H9 (cell line): ENCODE measurements around the gene NAA60. TPM values are rescaled to one million over a fixed set of nuclear protein-coding genes. Genes with fewer than 3 reads are reported as not detected.

Source experiments
- DNase-seq: peaks from one replicate; pipeline ENCODE4 v3.0.0-alpha.2; 2017
- H2AFZ ChIP-seq: one replicate; pipeline ENCODE4 v1.6.1; 2013; ENCODE audit warnings: mild to moderate bottlenecking, low read length, control low read depth, moderate library complexity
- H2AK5ac ChIP-seq: 2 replicates; pipeline ENCODE4 v1.6.1; 2013; ENCODE audit warnings: low read length, control low read depth, mixed read lengths; ENCODE audit not compliant: insufficient read length
- H2BK120ac ChIP-seq: one replicate; pipeline ENCODE4 v1.6.1; 2013; ENCODE audit warnings: low read depth, mild to moderate bottlenecking, low read length, control low read depth, inconsistent platforms; ENCODE audit not compliant: poor library complexity, severe bottlenecking
- H2BK12ac ChIP-seq: 2 replicates; pipeline ENCODE4 v1.6.1; 2013; ENCODE audit warnings: low read length, control low read depth, mixed read lengths, low read depth; ENCODE audit not compliant: insufficient read length
- H2BK15ac ChIP-seq: 2 replicates; pipeline ENCODE4 v1.6.1; 2013; ENCODE audit warnings: low read depth, low read length, control low read depth
- H2BK20ac ChIP-seq: one replicate; pipeline ENCODE4 v1.6.1; 2013; ENCODE audit warnings: low read depth, mild to moderate bottlenecking, low read length, control low read depth, inconsistent platforms; ENCODE audit not compliant: poor library complexity, severe bottlenecking
- H2BK5ac ChIP-seq: 2 replicates; pipeline ENCODE4 v1.6.1; 2013; ENCODE audit warnings: low read length, control low read depth, mixed read lengths; ENCODE audit not compliant: insufficient read length
- H3K14ac ChIP-seq: 2 replicates; pipeline ENCODE4 v1.6.1; 2013; ENCODE audit warnings: low read length, control low read depth; ENCODE audit not compliant: insufficient read depth
- H3K18ac ChIP-seq: 2 replicates; pipeline ENCODE4 v1.6.1; 2013; ENCODE audit warnings: low read depth, mild to moderate bottlenecking, mixed read lengths, low read length, control low read depth; ENCODE audit not compliant: insufficient read length
- H3K23ac ChIP-seq: 2 replicates; pipeline ENCODE4 v1.6.1; 2013; ENCODE audit warnings: low read length, control low read depth, mixed read lengths, low read depth; ENCODE audit not compliant: insufficient read length
- H3K23me2 ChIP-seq: 2 replicates; pipeline ENCODE4 v1.6.1; 2013; ENCODE audit warnings: low read depth, mild to moderate bottlenecking, mixed read lengths, low read length, control low read depth; ENCODE audit not compliant: insufficient read length, poor library complexity, severe bottlenecking
- H3K27ac ChIP-seq: 2 replicates; pipeline ENCODE4 v1.5.1; 2013; ENCODE audit warnings: low read length, control low read depth, mixed read lengths, low read depth; ENCODE audit not compliant: insufficient read length
- H3K27me3 ChIP-seq: 2 replicates; pipeline ENCODE4 v1.6.1; 2013; ENCODE audit warnings: low read length, control low read depth, inconsistent platforms; ENCODE audit not compliant: insufficient read depth
- H3K4ac ChIP-seq: 2 replicates; pipeline ENCODE4 v1.6.1; 2013; ENCODE audit warnings: low read depth, mild to moderate bottlenecking, control low read depth, inconsistent platforms, low read length, moderate library complexity
- H3K4me1 ChIP-seq: 2 replicates; pipeline ENCODE4 v1.6.1; 2013; ENCODE audit warnings: low read length, control low read depth, inconsistent platforms; ENCODE audit not compliant: insufficient read depth
- H3K4me2 ChIP-seq: 2 replicates; pipeline ENCODE4 v1.6.1; 2013; ENCODE audit warnings: low read length, control low read depth, mixed read lengths; ENCODE audit not compliant: insufficient read length, insufficient read depth
- H3K56ac ChIP-seq: 2 replicates; pipeline ENCODE4 v1.6.1; 2013; ENCODE audit warnings: low read depth, mild to moderate bottlenecking, mixed read lengths, low read length, control low read depth; ENCODE audit not compliant: insufficient read length
- H3K79me1 ChIP-seq: 2 replicates; pipeline ENCODE4 v1.6.1; 2013; ENCODE audit warnings: low read depth, mild to moderate bottlenecking, moderate library complexity, low read length, control low read depth, inconsistent platforms; ENCODE audit not compliant: insufficient read depth, poor library complexity, severe bottlenecking
- H3K79me2 ChIP-seq: 2 replicates; pipeline ENCODE4 v1.6.1; 2013; ENCODE audit warnings: low read length, control low read depth, inconsistent platforms; ENCODE audit not compliant: insufficient read depth
- H3K9ac ChIP-seq: 2 replicates; pipeline ENCODE4 v1.6.1; 2013; ENCODE audit warnings: low read length, control low read depth, mixed read lengths; ENCODE audit not compliant: insufficient read length; ENCODE audit errors: extremely low read depth
- H3K9me3 ChIP-seq: one replicate; pipeline ENCODE4 v1.6.1; 2013; ENCODE audit warnings: low read depth, low read length, inconsistent platforms; ENCODE audit not compliant: control insufficient read depth
- H3T11ph ChIP-seq: one replicate; pipeline ENCODE4 v1.6.1; 2013; ENCODE audit warnings: mild to moderate bottlenecking, low read length, control low read depth, inconsistent platforms
- H4K20me1 ChIP-seq: one replicate; pipeline ENCODE4 v1.6.1; 2013; ENCODE audit not compliant: control insufficient read depth, insufficient read length, insufficient read depth
- H4K5ac ChIP-seq: 2 replicates; pipeline ENCODE4 v1.6.1; 2013; ENCODE audit warnings: low read depth, mild to moderate bottlenecking, mixed read lengths, low read length, control low read depth; ENCODE audit not compliant: insufficient read length
- H4K8ac ChIP-seq: replicated peaks from 2 replicates; pipeline ENCODE4 v1.6.1; 2013; ENCODE audit warnings: low read length, control low read depth, mixed read lengths, low read depth; ENCODE audit not compliant: insufficient read length
- H4K91ac ChIP-seq: 2 replicates; pipeline ENCODE4 v1.6.1; 2013; ENCODE audit warnings: low read depth, mild to moderate bottlenecking, moderate library complexity, mixed read lengths, low read length, control low read depth; ENCODE audit not compliant: insufficient read length
- H3K27ac Mint-ChIP-seq, 3 experiments: 2 replicates in 2 of 3; 3 replicates in 1 of 3; pipeline ENCODE4 v1.8.0; 2020 to 2021; ENCODE audit warnings: mixed read lengths in 3 of 3, mild to moderate bottlenecking in 1 of 3, moderate library complexity in 1 of 3
- H3K27me3 Mint-ChIP-seq: 2 replicates; pipeline ENCODE4 v1.8.0; 2021; ENCODE audit warnings: low read depth, mild to moderate bottlenecking, moderate library complexity, mixed read lengths
- H3K36me3 Mint-ChIP-seq, 3 experiments: 2 replicates in 2 of 3; 3 replicates in 1 of 3; pipeline ENCODE4 v1.8.0; 2020 to 2021; ENCODE audit warnings: low read depth in 3 of 3, mixed read lengths in 3 of 3; ENCODE audit not compliant: insufficient read depth in 1 of 3
- H3K4me1 Mint-ChIP-seq, 2 experiments: 2 replicates each; pipeline ENCODE4 v1.8.0; 2020; ENCODE audit warnings: mixed read lengths in 2 of 2
- H3K4me3 Mint-ChIP-seq, 2 experiments: 2 replicates in 1 of 2; 3 replicates in 1 of 2; pipeline ENCODE4 v1.8.0; 2020 to 2021; ENCODE audit warnings: mild to moderate bottlenecking in 2 of 2, mixed read lengths in 2 of 2, moderate library complexity in 1 of 2
- H3K9me3 Mint-ChIP-seq, 2 experiments: 2 replicates in 1 of 2; 3 replicates in 1 of 2; pipeline ENCODE4 v1.8.0; 2020; ENCODE audit warnings: mild to moderate bottlenecking in 2 of 2, mixed read lengths in 2 of 2, moderate library complexity in 1 of 2
- whole genome bisulfite sequencing: extraction: QIAGEN DNeasy Blood & Tissue Kit; methylation state at CpG from one replicate; pipeline ENCODE4 v1.1.7; 2013; ENCODE audit warnings: missing lambda C conversion rate, low lambda C conversion rate, mixed read lengths; ENCODE audit not compliant: insufficient read length; ENCODE audit errors: extremely low coverage; 5-methylcytosine and 5-hydroxymethylcytosine counted together
- total RNA-seq: library from RNA; stranded (reverse); gene quantifications from 2 replicates; pipeline ENCODE4 v1.2.1, GENCODE V29; 2021
- TF ChIP-seq, protein P1 (sequence below): fragments of 200-600 bp; sonication (generic); conservative IDR thresholded peaks from 3 replicates; pipeline ENCODE4 v1.8.0; 2021; ENCODE audit warnings: antibody characterized with exemption, mild to moderate bottlenecking

Gene NAA60
- total RNA-seq, 1 experiment from 2014 or later: 49.3 TPM

DNA sequence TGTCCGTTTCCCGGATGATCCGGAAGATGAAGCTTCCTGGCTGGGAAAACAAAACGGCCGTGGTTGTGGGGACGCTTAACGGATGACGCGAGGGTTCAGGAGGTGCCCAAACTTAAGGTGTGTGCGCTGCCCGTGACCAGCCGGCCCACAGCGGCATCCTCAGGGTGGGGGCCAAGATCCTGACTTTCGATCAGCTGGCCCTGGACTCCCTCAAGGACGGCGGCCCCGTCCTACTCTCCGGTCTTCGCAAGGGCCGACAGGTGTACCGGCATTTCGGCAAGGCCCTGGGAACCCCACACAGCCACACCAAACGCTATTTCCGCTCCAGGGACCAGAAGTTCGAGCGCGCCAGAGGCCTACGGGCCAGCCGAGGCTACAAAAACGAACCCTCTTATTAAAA lies 52.9 kb downstream of the NAA60 start:
- Histone ChIP-seq H3K4ac (no peak overlapping the region), H3K79me2 (no peaks in the 10 kb centered on the region), H4K5ac (no peak overlapping the region), H3T11ph (no peak overlapping the region), H3K9me3 (no peaks in the 10 kb centered on the region), H3K23ac (no peak overlapping the region), H3K23me2 (no peaks in the 10 kb centered on the region), H2BK120ac (no peak overlapping the region), H4K91ac (no peak overlapping the region), H3K4me1 (no peaks in the 10 kb centered on the region), H3K14ac (no peak overlapping the region), H3K4me2 (no peak overlapping the region), H3K9ac (no peak overlapping the region), H3K18ac (no peak overlapping the region), H3K56ac (no peak overlapping the region), H4K8ac (no peak overlapping the region), H4K20me1 (no peaks in the 10 kb centered on the region), H2BK5ac (no peak overlapping the region), H2AFZ (no peak overlapping the region), H2AK5ac (no peak overlapping the region), H2BK20ac (no peak overlapping the region), H3K27ac (no peak overlapping the region), H2BK15ac (no peak overlapping the region), H3K79me1 (no peaks in the 10 kb centered on the region), H2BK12ac (no peak overlapping the region), H3K27me3 (no peaks in the 10 kb centered on the region)
- Mint-ChIP-seq H3K27me3 (peaks cover 10% of the 10 kb centered on the region; the same call in 1 of the 2 replicates), H3K4me3 (no peak overlapping the region), H3K9me3 (no peaks in the 10 kb centered on the region), H3K4me1 (peaks cover 0 to 5% of the 10 kb centered on the region in 2 experiments; a peak in 1 of 4 replicates), H3K27ac (no peak overlapping the region), H3K36me3 (no peaks in the 10 kb centered on the region)
- no CpG with 5 or more reads among the region's 30 CpGs for WGBS
- TF ChIP-seq, protein P1, sequence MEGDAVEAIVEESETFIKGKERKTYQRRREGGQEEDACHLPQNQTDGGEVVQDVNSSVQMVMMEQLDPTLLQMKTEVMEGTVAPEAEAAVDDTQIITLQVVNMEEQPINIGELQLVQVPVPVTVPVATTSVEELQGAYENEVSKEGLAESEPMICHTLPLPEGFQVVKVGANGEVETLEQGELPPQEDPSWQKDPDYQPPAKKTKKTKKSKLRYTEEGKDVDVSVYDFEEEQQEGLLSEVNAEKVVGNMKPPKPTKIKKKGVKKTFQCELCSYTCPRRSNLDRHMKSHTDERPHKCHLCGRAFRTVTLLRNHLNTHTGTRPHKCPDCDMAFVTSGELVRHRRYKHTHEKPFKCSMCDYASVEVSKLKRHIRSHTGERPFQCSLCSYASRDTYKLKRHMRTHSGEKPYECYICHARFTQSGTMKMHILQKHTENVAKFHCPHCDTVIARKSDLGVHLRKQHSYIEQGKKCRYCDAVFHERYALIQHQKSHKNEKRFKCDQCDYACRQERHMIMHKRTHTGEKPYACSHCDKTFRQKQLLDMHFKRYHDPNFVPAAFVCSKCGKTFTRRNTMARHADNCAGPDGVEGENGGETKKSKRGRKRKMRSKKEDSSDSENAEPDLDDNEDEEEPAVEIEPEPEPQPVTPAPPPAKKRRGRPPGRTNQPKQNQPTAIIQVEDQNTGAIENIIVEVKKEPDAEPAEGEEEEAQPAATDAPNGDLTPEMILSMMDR: no peak
- DNase-seq: no peak
